ENCODE data around the gene FAM110D. TPM values are rescaled to one million over a fixed set of nuclear protein-coding genes. Genes with fewer than 3 reads are reported as not detected.

Gene FAM110D
- total and polyA plus RNA-seq, 2 of the 8 experiments (the other 6 are each of a cell fraction or from before 2014, with no cell fraction given), result 0.21 to 0.48 TPM

DNA sequence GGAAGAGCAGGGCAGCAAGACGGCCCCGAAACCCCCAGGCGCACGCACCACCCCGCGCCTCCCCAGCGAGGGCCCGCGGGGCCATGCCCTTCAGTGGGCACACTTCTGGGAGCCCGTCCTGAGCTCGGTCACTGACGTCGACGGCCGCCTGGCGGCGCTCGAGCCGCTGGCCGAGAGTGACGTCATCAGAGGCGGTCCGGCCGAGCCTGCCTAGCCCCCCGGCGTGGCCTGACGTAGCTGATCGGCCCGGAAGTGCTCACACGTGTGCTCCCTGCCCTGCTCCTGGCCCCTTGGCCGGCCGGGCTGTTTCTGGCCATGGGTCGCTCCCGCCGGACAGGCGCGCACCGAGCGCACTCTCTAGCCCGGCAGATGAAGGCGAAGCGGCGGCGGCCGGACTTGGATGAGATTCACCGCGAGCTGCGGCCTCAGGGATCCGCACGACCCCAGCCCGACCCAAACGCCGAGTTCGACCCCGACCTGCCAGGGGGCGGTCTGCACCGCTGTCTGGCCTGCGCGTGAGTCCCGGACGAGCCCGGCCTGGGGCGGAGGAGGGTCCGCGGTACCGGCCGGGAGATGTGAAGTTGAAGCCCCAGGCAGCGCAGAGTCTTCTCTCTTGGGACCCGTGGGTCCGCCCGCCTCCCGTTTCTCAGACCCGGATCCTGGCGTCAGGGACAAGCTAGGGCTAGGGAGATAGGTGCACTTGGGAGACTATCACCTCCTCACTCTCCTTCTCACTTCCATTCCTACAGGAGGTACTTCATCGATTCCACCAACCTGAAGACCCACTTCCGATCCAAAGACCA, 11.0 kb downstream of the FAM110D start, which contains the start of gene ZNF593:
Gene ZNF593 (plus strand): TSS at position 240 of the 803 bp plus-strand sequence. CDS start 76 bp downstream, at position 316.
- Histone ChIP-seq H3K79me1 (ENCODE audit: low read depth, low read length) (peaks cover 4% of the 10 kb centered on the region; the same call in 1 of the 2 replicates), H2AFZ (ENCODE audit: low read length) (no peak within 1 kb of the TSS; the same call in 1 of the 2 replicates), H4K20me1 (replicated peaks in 1 of 2; ENCODE audit: control insufficient read depth in 1 of 2, insufficient read depth in 2 of 2, low read length in 2 of 2) (peaks cover 0 to 4% of the 10 kb centered on the region in 2 experiments), H2BK20ac (ENCODE audit: low read length) (no peak within 1 kb of the TSS), H3K4ac (replicated peaks; ENCODE audit: insufficient read length, low read depth, low read length) (no peak within 1 kb of the TSS), H2BK5ac (ENCODE audit: low read depth, low read length) (0 out of 2 replicates have a peak within 1 kb of the TSS, but pooled peaks have one; percentile 71), H2BK12ac (ENCODE audit: low read depth, low read length) (no peak within 1 kb of the TSS), H4K8ac (ENCODE audit: extremely low read depth, insufficient read depth, low read length) (peak within 1 kb of the TSS; percentile 97), H3K14ac (ENCODE audit: insufficient read length) (no peak within 1 kb of the TSS), H3K9me3 (ENCODE audit: insufficient read depth in 2 of 2, low read depth in 1 of 2, low read length in 1 of 2) (no peaks in the 10 kb centered on the region), H3K56ac (replicated peaks; ENCODE audit: insufficient read length, low read depth, low read length) (peak within 1 kb of the TSS; percentile 35), H4K5ac (ENCODE audit: insufficient read length, low read depth, low read length) (peak within 1 kb of the TSS; percentile 73), H3K4me2 (ENCODE audit: insufficient read depth in 1 of 2, low read depth in 2 of 2, low read length in 2 of 2) (peak within 1 kb of the TSS; percentile 77 to 96), H3K79me2 (ENCODE audit: control insufficient read depth in 1 of 2, insufficient read depth in 2 of 2, low read length in 2 of 2) (peaks cover 0 to 8% of the 10 kb centered on the region in 2 experiments; a peak in 2 of 4 replicates), H3K23me2 (ENCODE audit: low read depth, low read length) (peaks cover 6% of the 10 kb centered on the region), H3K9ac (replicated peaks in 1 of 4; ENCODE audit: extremely low read depth in 1 of 4, low read depth in 3 of 4, low read length in 3 of 4) (peak within 1 kb of the TSS; percentile 60 to 84 (median 74)), H3K4me1 (replicated peaks in 1 of 4; ENCODE audit: control insufficient read depth in 3 of 4, insufficient read depth in 4 of 4, low read length in 3 of 4) (peaks cover 5 to 18% (median 13%) of the 10 kb centered on the region in 4 experiments), H4K91ac (replicated peaks; ENCODE audit: insufficient read length, low read length) (peak within 1 kb of the TSS; percentile 69), H2AK5ac (ENCODE audit: low read depth, low read length) (no peak within 1 kb of the TSS), H2BK15ac (ENCODE audit: low read length) (peak within 1 kb of the TSS; percentile 88; the same call in 1 of the 2 replicates), H3K4me3 (ENCODE audit: extremely low read depth in 1 of 4, insufficient read depth in 2 of 4, low read depth in 3 of 4, low read length in 4 of 4) (peak within 1 kb of the TSS; percentile 71 to 79 (median 74)), H3K27ac (ENCODE audit: low read depth, low read length) (peak within 1 kb of the TSS; percentile 23; the same call in 1 of the 2 replicates), H3K36me3 (ENCODE audit: control insufficient read depth in 2 of 4, insufficient read depth in 4 of 4, low read length in 3 of 4) (no peaks in the 10 kb centered on the region; a peak in 1 of 8 replicates), H3K18ac (ENCODE audit: extremely low read depth, low read length) (peak within 1 kb of the TSS; percentile 71), H2BK120ac (replicated peaks; ENCODE audit: low read depth, low read length) (no peak within 1 kb of the TSS), H3K27me3 (replicated peaks in 1 of 4; ENCODE audit: control insufficient read depth in 3 of 4, extremely low read depth in 1 of 4, insufficient read depth in 3 of 4, low read length in 3 of 4) (peaks cover 0 to 11% (median 6%) of the 10 kb centered on the region in 4 experiments; a peak in 6 of 7 replicates), H3K23ac (ENCODE audit: insufficient read length) (no peak within 1 kb of the TSS)
- POLR2A ChIA-PET (ENCODE audit: partially characterized antibody), result interaction anchor here (0.9 to 2.9 kb wide), 9 partner anchors 8 to 64 kb away, joined by 3 to 6 read pairs (median 4); partner anchors contain the start of genes CATSPER4, CEP85 and CNKSR1
- 4% methylated on average over 60 of the region's 76 CpGs; no CpG with 5 or more reads in 1 of the 2 experiments for WGBS, 2 experiments (ENCODE audit: extremely low coverage in 1 of 2, insufficient coverage in 1 of 2, insufficient read length in 1 of 2, insufficient replicate concordance in 2 of 2, low coverage in 1 of 2, low lambda C conversion rate in 2 of 2, missing lambda C conversion rate in 1 of 2)
- FAIRE-seq (no peak), DNase-seq (ENCODE audit: low read depth in 1 of 2, low spot score in 2 of 2) (peak; percentile 78 to 96)
- CTCF ChIA-PET (ENCODE audit: partially characterized antibody), result interaction anchor here (0.6 to 16.2 kb wide), 23 partner anchors 10 to 247 kb away, joined by 3 to 159 read pairs (median 5); partner anchors contain the start of genes CATSPER4, CEP85, FAM110D and PDIK1L
- TF ChIP-seq CREB1 (IDR thresholded peaks at IDR 0.05) (peak; percentile 100), TAF7 (optimal IDR thresholded peaks at IDR 0.05; ENCODE audit: borderline replicate concordance, low read depth, low read length) (peak; percentile 68), CHD1 (IDR thresholded peaks at IDR 0.05; ENCODE audit: low read depth, low read length) (no peak), SIN3A (conservative IDR thresholded peaks at IDR 0.05 in 1 of 2, IDR thresholded peaks at IDR 0.05 in 1 of 2; ENCODE audit: low read depth in 1 of 2, low read length in 2 of 2) (peak; percentile 79 to 97; a peak in 3 of 4 replicates), FOSL1 (IDR thresholded peaks at IDR 0.05; ENCODE audit: insufficient read depth, low read depth, low read length) (no peak), RNF2 (IDR thresholded peaks at IDR 0.05; ENCODE audit: borderline replicate concordance, low read depth, low read length, missing control alignments, poor library complexity, severe bottlenecking) (no peak), JUN (IDR thresholded peaks at IDR 0.05; ENCODE audit: low read depth, low read length) (peak; percentile 85; the same call in 1 of the 2 replicates), ASH2L (IDR thresholded peaks at IDR 0.05; ENCODE audit: low read length) (peak; percentile 92), SRF (IDR thresholded peaks at IDR 0.05; ENCODE audit: low read depth, low read length) (peak; percentile 64)
